ENCODE measurements around the gene PLEKHG4.

The PLEKHG4 gene

DNA sequence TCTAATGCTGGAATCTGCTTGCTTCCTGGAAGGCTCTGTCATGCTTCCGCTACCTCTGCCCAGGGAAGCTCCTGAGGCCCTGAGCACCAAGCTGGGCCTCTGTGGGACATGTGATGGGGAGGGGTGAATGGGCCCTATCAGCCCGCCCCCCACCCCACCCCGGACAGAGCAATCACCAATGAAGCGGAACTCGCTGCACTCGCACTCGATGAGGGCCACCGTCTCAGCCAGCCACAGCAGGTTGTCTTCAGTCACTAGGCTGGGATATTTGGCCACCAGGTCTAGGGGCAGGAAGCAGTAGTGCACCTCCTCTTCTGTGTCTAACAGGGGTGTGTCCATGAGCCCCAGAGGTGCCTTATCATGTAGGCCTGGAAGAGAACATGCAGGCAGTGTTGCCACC, 23.6 kb downstream of the PLEKHG4 start:
- no peak for DNase-seq (ENCODE audit: low read depth)
- no peak overlapping the region for H3K4me3 ChIP-seq (ENCODE audit: low read depth, low read length)
- TF ChIP-seq, protein P1, sequence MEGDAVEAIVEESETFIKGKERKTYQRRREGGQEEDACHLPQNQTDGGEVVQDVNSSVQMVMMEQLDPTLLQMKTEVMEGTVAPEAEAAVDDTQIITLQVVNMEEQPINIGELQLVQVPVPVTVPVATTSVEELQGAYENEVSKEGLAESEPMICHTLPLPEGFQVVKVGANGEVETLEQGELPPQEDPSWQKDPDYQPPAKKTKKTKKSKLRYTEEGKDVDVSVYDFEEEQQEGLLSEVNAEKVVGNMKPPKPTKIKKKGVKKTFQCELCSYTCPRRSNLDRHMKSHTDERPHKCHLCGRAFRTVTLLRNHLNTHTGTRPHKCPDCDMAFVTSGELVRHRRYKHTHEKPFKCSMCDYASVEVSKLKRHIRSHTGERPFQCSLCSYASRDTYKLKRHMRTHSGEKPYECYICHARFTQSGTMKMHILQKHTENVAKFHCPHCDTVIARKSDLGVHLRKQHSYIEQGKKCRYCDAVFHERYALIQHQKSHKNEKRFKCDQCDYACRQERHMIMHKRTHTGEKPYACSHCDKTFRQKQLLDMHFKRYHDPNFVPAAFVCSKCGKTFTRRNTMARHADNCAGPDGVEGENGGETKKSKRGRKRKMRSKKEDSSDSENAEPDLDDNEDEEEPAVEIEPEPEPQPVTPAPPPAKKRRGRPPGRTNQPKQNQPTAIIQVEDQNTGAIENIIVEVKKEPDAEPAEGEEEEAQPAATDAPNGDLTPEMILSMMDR (conservative IDR thresholded peaks at IDR 0.05; ENCODE audit: low read depth, low read length) = no peak

- TF ChIP-seq, protein P1 (conservative IDR thresholded peaks at IDR 0.05; ENCODE audit: low read depth, low read length) = no peak
- DNase-seq (ENCODE audit: low read depth) = no peak
- no peak overlapping the region for H3K4me3 ChIP-seq (ENCODE audit: low read depth, low read length)
Observed at GRCh38 chr16:67304020-67304419, 24.7 kb downstream of the PLEKHG4 start.

DNA sequence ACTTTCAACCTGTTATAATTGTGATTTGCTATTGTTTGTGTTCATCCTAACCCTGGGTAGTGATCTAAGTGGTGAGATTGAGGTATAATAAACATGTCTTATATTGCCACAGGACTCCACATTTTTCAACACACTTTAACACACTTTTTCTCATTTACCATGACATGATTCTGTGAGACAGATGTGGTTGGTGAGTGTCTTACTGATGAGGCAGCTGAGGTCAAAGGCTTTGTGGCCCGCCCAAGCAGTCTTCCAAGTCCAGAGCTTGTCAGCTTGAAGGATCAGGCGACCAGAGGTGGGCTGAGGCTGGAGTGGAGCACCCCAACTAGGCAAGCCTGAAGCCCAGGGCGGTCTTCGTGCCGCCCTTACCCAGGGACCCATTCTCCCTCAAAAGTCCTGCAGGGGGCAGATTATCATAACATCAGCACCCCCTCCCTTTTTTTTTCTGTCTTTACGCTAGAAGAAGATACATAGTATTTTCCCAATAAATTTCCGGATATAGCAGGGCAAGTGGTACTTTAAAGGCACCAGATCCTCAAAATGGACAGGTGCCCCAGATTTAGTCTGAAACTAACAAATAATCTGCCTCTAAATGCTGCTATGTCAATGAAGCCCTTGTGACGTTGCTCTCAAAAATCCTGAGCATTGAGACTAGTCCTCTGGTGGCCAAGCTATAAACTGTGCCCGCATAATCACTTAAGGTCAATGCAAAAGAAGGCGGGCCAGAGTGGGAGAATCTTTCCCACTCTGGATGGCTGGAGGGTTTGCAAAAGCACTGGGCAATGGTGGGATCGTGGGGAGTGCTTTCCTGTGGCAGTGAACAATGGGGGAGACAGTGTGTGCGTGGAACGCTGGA, 26.1 kb downstream of the PLEKHG4 start:
- TF ChIP-seq, protein P1 (conservative IDR thresholded peaks at IDR 0.05; ENCODE audit: low read depth, low read length) = no peak
- DNase-seq (ENCODE audit: low read depth) = no peak
- H3K4me3 ChIP-seq (ENCODE audit: low read depth, low read length) = no peak overlapping the region

DNA sequence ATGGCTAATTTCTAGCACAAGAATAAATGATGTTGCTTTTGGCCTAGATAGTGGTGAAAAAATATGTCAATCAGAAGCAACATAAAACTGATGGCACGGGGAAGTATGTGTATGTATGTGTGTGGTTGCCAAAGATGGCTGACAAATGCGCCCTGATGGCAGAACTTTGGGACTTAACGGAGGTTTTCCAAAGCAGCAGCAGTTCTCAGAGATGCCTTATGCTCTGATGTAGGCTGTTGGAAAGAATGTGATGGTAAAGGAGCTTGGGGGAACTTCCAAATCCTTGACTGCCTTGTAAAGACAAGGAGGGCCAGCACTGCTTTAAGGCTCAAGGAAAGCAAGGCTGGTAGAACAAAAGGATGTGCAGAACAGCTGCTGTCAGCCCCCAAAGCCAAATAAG, 31.2 kb downstream of the PLEKHG4 start:
- TF ChIP-seq, protein P1 (conservative IDR thresholded peaks at IDR 0.05; ENCODE audit: low read depth, low read length) = no peak
- no peak for DNase-seq (ENCODE audit: low read depth)

GRCh38 chr16:67311607-67312488, 32.5 kb downstream of the PLEKHG4 start:
- peak; percentile 99 for DNase-seq (ENCODE audit: low read depth)
- no peak overlapping the region for H3K4me3 ChIP-seq (ENCODE audit: low read depth, low read length)

More for the DNA sequence above, 31.2 kb downstream of the PLEKHG4 start:
- H3K4me3 ChIP-seq (ENCODE audit: low read depth, low read length) = no peak overlapping the region

DNA sequence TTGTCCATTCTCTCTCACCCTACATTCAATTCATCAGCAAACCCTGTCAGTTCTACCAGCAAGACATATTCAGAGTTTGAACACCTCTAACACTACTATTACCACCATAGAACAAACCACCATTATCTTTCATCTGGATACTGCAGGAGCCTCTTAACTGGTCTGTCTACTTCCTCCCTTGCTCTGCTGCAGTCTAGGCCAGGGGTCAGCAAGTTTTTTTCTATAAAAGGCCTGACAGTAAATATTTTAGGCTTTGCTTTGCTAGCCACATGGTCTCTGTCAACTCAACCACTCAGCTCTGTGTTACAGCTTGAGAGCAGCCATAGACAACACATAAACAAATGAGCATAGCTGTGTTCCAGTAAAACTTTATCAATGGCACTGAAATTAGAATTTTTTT, 33.4 kb downstream of the PLEKHG4 start:
- TF ChIP-seq, protein P1 (conservative IDR thresholded peaks at IDR 0.05; ENCODE audit: low read depth, low read length) = no peak
- no peak overlapping the region for H3K4me3 ChIP-seq (ENCODE audit: low read depth, low read length)
- peak; percentile 69 for DNase-seq (ENCODE audit: low read depth)

More at GRCh38 chr16:67311607-67312488, 32.5 kb downstream of the PLEKHG4 start:
- TF ChIP-seq, protein P1 (conservative IDR thresholded peaks at IDR 0.05; ENCODE audit: low read depth, low read length) = no peak
